Measurements from ENCODE around the gene FGF4. TPM values are rescaled to one million over a fixed set of nuclear protein-coding genes. Genes with fewer than 3 reads are reported as not detected.

The FGF4 gene
- total and polyA plus RNA-seq, 4 donors = not detected

DNA sequence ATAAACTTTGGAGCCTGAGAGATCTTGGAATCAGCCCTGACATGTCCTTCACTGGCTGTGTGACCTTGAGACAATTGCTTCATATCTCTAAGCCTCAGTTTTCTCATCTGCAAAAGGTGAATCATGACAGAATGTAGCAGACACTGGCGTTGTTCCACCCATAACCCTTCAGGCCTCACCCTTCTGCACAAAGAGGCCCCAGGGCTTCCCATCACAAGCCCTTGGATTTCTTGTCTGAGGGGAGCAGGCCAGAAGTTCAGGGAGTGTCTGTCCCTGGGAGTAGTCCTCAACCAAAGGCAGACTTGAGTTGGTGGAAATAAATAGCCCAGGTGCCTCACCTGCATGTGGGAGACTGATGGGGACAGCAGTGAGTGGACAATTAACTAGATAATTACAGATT, 27.4 kb upstream of the FGF4 start:
- Histone ChIP-seq H3K27ac (ENCODE audit: low read depth in 1 of 2, low read length in 2 of 2) (no peak overlapping the region), H3K9ac (ENCODE audit: low read depth in 1 of 2, low read length in 2 of 2) (no peak overlapping the region), H3K4me3 (ENCODE audit: low read depth in 1 of 3, low read length in 3 of 3) (no peak overlapping the region), H3K36me3 (ENCODE audit: control insufficient read depth in 4 of 4, insufficient read depth in 3 of 4, low read depth in 1 of 4, low read length in 3 of 4) (no peaks in the 10 kb centered on the region), H3K9me3 (ENCODE audit: control insufficient read depth in 4 of 4, low read length in 3 of 4) (peaks cover 0 to 2% (median 0%) of the 10 kb centered on the region in 4 donors), H3K27me3 (ENCODE audit: control insufficient read depth in 4 of 4, insufficient read depth in 4 of 4, low read length in 3 of 4) (no peaks in the 10 kb centered on the region), H3K4me1 (ENCODE audit: control insufficient read depth in 4 of 4, insufficient read depth in 4 of 4, low read length in 3 of 4) (no peaks in the 10 kb centered on the region)
- 77% methylated on average over 1 of the region's 1 CpG for whole genome bisulfite sequencing
- no peak for DNase-seq (ENCODE audit: low spot score)
- TF ChIP-seq EGR1 (IDR thresholded peaks at IDR 0.05; ENCODE audit: low read depth in 2 of 2) (no peak), RAD21 (IDR thresholded peaks at IDR 0.05) (no peak), GABPA (IDR thresholded peaks at IDR 0.05 in 1 of 2, conservative IDR thresholded peaks at IDR 0.05 in 1 of 2) (no peak), YY1 (IDR thresholded peaks at IDR 0.05) (no peak), FOXA1 (IDR thresholded peaks at IDR 0.05) (no peak), SP1 (IDR thresholded peaks at IDR 0.05) (no peak)
- TF ChIP-seq, protein P1, sequence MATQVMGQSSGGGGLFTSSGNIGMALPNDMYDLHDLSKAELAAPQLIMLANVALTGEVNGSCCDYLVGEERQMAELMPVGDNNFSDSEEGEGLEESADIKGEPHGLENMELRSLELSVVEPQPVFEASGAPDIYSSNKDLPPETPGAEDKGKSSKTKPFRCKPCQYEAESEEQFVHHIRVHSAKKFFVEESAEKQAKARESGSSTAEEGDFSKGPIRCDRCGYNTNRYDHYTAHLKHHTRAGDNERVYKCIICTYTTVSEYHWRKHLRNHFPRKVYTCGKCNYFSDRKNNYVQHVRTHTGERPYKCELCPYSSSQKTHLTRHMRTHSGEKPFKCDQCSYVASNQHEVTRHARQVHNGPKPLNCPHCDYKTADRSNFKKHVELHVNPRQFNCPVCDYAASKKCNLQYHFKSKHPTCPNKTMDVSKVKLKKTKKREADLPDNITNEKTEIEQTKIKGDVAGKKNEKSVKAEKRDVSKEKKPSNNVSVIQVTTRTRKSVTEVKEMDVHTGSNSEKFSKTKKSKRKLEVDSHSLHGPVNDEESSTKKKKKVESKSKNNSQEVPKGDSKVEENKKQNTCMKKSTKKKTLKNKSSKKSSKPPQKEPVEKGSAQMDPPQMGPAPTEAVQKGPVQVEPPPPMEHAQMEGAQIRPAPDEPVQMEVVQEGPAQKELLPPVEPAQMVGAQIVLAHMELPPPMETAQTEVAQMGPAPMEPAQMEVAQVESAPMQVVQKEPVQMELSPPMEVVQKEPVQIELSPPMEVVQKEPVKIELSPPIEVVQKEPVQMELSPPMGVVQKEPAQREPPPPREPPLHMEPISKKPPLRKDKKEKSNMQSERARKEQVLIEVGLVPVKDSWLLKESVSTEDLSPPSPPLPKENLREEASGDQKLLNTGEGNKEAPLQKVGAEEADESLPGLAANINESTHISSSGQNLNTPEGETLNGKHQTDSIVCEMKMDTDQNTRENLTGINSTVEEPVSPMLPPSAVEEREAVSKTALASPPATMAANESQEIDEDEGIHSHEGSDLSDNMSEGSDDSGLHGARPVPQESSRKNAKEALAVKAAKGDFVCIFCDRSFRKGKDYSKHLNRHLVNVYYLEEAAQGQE (IDR thresholded peaks at IDR 0.05) = no peak
- TF ChIP-seq, protein P2, sequence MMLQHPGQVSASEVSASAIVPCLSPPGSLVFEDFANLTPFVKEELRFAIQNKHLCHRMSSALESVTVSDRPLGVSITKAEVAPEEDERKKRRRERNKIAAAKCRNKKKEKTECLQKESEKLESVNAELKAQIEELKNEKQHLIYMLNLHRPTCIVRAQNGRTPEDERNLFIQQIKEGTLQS (IDR thresholded peaks at IDR 0.05) = no peak

DNA sequence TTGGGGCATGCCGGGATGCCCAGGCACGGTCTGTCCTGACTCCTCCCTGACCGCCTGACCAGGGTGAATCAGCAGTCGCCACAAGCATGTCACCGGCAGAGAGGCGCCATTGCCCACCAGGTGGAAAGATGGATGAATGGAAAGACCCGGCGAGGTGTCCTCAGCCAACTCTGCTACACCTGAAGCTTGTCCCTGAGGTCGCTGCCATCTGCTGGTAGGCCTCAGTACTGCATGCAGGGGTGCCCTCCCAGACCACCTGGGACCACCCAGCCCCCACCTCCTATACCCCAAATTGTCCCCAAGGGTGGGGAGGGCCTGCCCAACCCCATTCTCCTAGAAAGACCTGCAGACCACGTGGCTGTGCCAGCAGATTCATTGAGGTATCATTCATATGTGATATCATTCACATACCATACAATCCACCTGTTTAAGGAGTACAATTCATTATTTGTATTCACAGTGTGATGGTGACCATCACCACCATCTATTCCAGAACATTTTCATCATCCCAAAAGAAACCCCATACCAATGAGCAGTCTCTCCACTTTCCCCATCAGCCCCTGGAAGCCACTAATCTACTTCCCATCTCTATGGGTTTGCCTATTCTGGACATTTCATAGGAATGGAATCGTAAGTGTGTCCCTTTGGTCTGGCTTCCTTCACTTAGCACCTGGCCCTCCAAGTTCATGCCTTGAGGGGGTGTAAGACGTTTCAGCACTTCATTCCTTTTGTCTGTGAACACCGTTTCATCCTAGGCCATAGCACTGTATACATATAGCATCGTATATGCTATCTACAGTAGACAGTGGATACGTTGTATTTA, 26.6 kb upstream of the FGF4 start:
- Histone ChIP-seq H3K4me3 (ENCODE audit: low read depth in 1 of 3, low read length in 3 of 3) (no peak overlapping the region), H3K27me3 (ENCODE audit: control insufficient read depth in 4 of 4, insufficient read depth in 4 of 4, low read length in 3 of 4) (no peaks in the 10 kb centered on the region), H3K27ac (ENCODE audit: low read depth in 1 of 2, low read length in 2 of 2) (no peak overlapping the region), H3K4me1 (ENCODE audit: control insufficient read depth in 4 of 4, insufficient read depth in 4 of 4, low read length in 3 of 4) (no peaks in the 10 kb centered on the region), H3K36me3 (ENCODE audit: control insufficient read depth in 4 of 4, insufficient read depth in 3 of 4, low read depth in 1 of 4, low read length in 3 of 4) (no peaks in the 10 kb centered on the region), H3K9me3 (ENCODE audit: control insufficient read depth in 4 of 4, low read length in 3 of 4) (peaks cover 0 to 2% (median 0%) of the 10 kb centered on the region in 4 donors), H3K9ac (ENCODE audit: low read depth in 1 of 2, low read length in 2 of 2) (no peak overlapping the region)
- 37% methylated on average over 15 of the region's 15 CpGs for WGBS
- peak; percentile 65 to 77 for TF ChIP-seq RAD21 (IDR thresholded peaks at IDR 0.05)
- TF ChIP-seq, protein P3, sequence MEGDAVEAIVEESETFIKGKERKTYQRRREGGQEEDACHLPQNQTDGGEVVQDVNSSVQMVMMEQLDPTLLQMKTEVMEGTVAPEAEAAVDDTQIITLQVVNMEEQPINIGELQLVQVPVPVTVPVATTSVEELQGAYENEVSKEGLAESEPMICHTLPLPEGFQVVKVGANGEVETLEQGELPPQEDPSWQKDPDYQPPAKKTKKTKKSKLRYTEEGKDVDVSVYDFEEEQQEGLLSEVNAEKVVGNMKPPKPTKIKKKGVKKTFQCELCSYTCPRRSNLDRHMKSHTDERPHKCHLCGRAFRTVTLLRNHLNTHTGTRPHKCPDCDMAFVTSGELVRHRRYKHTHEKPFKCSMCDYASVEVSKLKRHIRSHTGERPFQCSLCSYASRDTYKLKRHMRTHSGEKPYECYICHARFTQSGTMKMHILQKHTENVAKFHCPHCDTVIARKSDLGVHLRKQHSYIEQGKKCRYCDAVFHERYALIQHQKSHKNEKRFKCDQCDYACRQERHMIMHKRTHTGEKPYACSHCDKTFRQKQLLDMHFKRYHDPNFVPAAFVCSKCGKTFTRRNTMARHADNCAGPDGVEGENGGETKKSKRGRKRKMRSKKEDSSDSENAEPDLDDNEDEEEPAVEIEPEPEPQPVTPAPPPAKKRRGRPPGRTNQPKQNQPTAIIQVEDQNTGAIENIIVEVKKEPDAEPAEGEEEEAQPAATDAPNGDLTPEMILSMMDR (IDR thresholded peaks at IDR 0.05; ENCODE audit: low read depth, low read length, missing input control) = peak; percentile 60
- no peak for TF ChIP-seq SP1 (IDR thresholded peaks at IDR 0.05)
- DNase-seq (ENCODE audit: low spot score) = peak; percentile 61

DNA sequence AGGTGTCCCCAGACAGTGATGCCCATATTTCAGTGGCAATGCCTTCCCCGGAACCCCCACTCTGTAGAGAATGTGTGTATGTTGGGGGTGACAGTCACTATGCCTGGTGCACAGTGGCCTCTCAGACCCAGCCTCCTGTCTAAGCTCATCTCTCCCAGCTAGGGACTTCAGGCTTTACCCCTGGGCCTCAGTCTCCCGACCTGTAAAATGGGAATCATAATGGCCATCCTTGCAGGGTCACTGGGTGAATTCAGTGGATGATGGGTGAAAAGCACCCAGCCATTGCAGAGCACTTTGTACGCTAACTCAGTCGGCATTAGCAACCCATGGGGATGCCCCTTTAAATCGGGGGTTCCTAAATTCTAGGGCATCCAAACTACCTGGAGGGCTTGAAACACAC, 25.1 kb upstream of the FGF4 start:
- Histone ChIP-seq H3K4me3 (ENCODE audit: low read depth in 1 of 3, low read length in 3 of 3) (no peak overlapping the region), H3K9me3 (ENCODE audit: control insufficient read depth in 4 of 4, low read length in 3 of 4) (peaks cover 0 to 2% (median 0%) of the 10 kb centered on the region in 4 donors), H3K27me3 (ENCODE audit: control insufficient read depth in 4 of 4, insufficient read depth in 4 of 4, low read length in 3 of 4) (no peaks in the 10 kb centered on the region), H3K9ac (ENCODE audit: low read depth in 1 of 2, low read length in 2 of 2) (no peak overlapping the region), H3K36me3 (ENCODE audit: control insufficient read depth in 4 of 4, insufficient read depth in 3 of 4, low read depth in 1 of 4, low read length in 3 of 4) (no peaks in the 10 kb centered on the region), H3K4me1 (ENCODE audit: control insufficient read depth in 4 of 4, insufficient read depth in 4 of 4, low read length in 3 of 4) (no peaks in the 10 kb centered on the region), H3K27ac (ENCODE audit: low read depth in 1 of 2, low read length in 2 of 2) (no peak overlapping the region)
- no peak for DNase-seq (ENCODE audit: low spot score)
- no peak for TF ChIP-seq NR2F2 (IDR thresholded peaks at IDR 0.05)
- TF ChIP-seq FOXA1 (IDR thresholded peaks at IDR 0.05) = no peak
- TF ChIP-seq, protein P2 (IDR thresholded peaks at IDR 0.05) = no peak
- no peak for TF ChIP-seq RAD21 (IDR thresholded peaks at IDR 0.05)
- no peak for TF ChIP-seq SP1 (IDR thresholded peaks at IDR 0.05)
- TF ChIP-seq, protein P4, sequence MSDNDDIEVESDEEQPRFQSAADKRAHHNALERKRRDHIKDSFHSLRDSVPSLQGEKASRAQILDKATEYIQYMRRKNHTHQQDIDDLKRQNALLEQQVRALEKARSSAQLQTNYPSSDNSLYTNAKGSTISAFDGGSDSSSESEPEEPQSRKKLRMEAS (IDR thresholded peaks at IDR 0.05) = no peak
- no peak for TF ChIP-seq HNF4G (IDR thresholded peaks at IDR 0.05)
- WGBS = 94% methylated on average over 5 of the region's 5 CpGs
